ENCODE data around the gene THBS3.

THBS3 gene

DNA sequence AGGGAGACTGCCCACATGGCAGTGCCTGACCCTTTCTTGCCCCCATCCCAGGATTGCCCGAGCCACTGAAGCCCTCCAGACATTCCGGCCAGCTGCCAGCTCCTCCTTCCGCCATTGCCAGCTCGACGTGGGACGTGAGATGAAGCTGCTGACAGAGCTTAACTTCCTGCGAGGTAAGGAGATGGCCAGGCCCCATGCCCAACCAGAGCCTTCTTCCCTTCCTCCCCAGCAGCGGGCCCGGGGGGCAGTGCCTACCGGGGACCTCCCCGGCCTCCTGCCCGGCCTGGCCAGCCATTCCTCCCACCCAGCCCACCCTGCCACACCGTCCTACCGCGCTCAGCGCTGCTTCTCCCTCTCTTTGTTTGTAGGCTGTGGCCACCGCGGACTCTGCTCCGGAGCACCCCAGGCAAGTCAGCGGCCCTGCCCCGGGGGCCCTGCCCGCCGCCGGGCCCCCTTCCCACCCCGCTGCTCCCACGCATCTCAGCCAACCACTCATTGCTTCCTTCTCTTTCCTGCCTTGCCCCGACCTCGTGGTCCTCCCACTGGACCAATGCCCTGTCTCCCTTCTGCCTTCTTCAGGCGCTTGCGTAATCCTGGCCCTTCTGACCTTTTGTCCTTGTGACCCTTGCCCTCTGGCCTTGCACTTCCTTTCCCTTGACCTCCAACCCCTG lies 29.1 kb downstream of the THBS3 start:
- TF ChIP-seq USF1 (IDR thresholded peaks at IDR 0.05) (no peak), CEBPB (IDR thresholded peaks at IDR 0.05) (peak; percentile 57)

DNA sequence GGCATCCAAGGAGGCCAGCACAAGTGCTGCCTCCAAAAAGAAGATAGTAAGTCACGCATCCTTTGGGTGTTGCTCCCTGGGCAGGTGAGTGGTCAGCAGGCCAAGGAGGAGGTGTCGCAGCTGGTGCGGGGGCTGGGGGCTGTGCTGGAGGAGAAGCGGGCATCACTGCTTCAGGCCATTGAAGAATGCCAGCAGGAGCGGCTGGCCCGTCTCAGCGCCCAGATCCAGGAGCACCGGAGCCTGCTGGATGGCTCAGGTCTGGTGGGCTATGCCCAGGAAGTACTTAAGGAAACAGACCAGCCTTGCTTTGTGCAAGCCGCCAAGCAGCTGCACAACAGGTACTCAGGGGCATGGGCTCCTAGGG lies 29.8 kb downstream of the THBS3 start:
- TF ChIP-seq CREB1 (IDR thresholded peaks at IDR 0.05; ENCODE audit: low read depth) (no peak), EP300 (IDR thresholded peaks at IDR 0.05; ENCODE audit: borderline replicate concordance) (no peak), RAD21 (IDR thresholded peaks at IDR 0.05; ENCODE audit: low read depth) (no peak), TAF1 (IDR thresholded peaks at IDR 0.05; ENCODE audit: low read depth) (no peak), MAX (IDR thresholded peaks at IDR 0.05) (no peak), ZBTB7A (IDR thresholded peaks at IDR 0.05; ENCODE audit: low read depth) (no peak), USF1 (IDR thresholded peaks at IDR 0.05) (no peak), REST (IDR thresholded peaks at IDR 0.05; ENCODE audit: low read depth) (no peak), EGR1 (IDR thresholded peaks at IDR 0.05) (no peak)

- TF ChIP-seq CEBPB (IDR thresholded peaks at IDR 0.05) (no peak), RAD21 (IDR thresholded peaks at IDR 0.05; ENCODE audit: low read depth) (no peak), NFIC (IDR thresholded peaks at IDR 0.05) (no peak), EP300 (IDR thresholded peaks at IDR 0.05; ENCODE audit: borderline replicate concordance) (no peak), TEAD4 (IDR thresholded peaks at IDR 0.05) (no peak), REST (IDR thresholded peaks at IDR 0.05; ENCODE audit: low read depth) (no peak), ZBTB7A (IDR thresholded peaks at IDR 0.05; ENCODE audit: low read depth) (no peak), FOXM1 (IDR thresholded peaks at IDR 0.05; ENCODE audit: borderline replicate concordance, low read depth) (no peak), MAX (IDR thresholded peaks at IDR 0.05) (no peak), TAF1 (IDR thresholded peaks at IDR 0.05; ENCODE audit: low read depth) (no peak), USF1 (IDR thresholded peaks at IDR 0.05) (no peak), TCF12 (IDR thresholded peaks at IDR 0.05; ENCODE audit: low read depth) (no peak), YY1 (IDR thresholded peaks at IDR 0.05; ENCODE audit: low read depth) (no peak), CREB1 (IDR thresholded peaks at IDR 0.05; ENCODE audit: low read depth) (no peak), EGR1 (IDR thresholded peaks at IDR 0.05) (no peak)
These were observed 30.3 kb downstream of the THBS3 start for GRCh38 chr1:155177192-155177917.

DNA sequence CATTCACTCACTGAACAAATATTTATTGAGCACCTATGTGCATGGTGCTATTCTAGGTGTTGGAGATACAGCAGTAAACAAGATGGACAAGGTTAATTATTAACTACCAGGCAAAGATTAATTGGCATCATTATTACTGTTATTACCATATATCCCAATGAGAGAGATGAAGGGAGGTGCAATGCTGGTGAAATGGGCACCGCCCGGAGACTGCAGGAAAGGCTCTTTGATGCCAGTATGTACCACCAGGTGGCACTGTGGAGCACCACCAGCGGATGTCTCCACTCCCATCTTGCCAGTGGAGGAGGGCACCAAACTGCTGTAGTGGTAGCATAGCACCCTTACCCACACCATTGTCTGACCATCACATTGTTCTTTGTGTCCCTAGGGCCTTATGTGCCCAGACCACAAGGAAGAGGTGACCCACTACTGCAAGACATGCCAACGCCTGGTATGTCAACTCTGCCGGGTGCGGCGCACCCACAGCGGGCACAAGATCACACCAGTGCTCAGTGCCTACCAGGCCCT lies 31.1 kb downstream of the THBS3 start:
- no peak for TF ChIP-seq CREB1 (IDR thresholded peaks at IDR 0.05; ENCODE audit: low read depth)
- peak; percentile 69 for TF ChIP-seq RAD21 (IDR thresholded peaks at IDR 0.05; ENCODE audit: low read depth)
- TF ChIP-seq YY1 (IDR thresholded peaks at IDR 0.05; ENCODE audit: low read depth) = peak; percentile 49; the same call in 1 of the 2 replicates

DNA sequence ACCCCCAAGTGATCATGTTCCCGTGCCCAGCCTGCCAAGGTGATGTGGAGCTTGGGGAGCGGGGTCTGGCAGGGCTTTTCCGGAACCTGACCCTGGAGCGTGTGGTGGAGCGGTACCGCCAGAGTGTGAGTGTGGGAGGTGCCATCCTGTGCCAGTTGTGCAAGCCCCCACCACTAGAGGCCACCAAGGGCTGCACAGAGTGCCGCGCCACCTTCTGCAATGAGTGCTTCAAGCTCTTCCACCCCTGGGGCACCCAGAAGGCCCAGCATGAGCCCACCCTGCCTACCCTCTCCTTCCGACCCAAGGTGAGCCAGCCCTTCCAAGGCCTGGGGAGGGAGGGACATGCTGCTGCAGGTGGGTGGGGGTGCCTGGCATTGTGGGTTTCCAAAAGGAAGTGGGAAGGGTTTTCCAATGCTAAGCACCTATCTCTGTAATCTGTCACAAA lies 31.7 kb downstream of the THBS3 start:
- TF ChIP-seq TCF12 (IDR thresholded peaks at IDR 0.05; ENCODE audit: low read depth) (no peak), RAD21 (IDR thresholded peaks at IDR 0.05; ENCODE audit: low read depth) (no peak), YY1 (IDR thresholded peaks at IDR 0.05; ENCODE audit: low read depth) (no peak), TEAD4 (IDR thresholded peaks at IDR 0.05) (no peak), CEBPB (IDR thresholded peaks at IDR 0.05) (no peak), ZBTB7A (IDR thresholded peaks at IDR 0.05; ENCODE audit: low read depth) (no peak), MAX (IDR thresholded peaks at IDR 0.05) (no peak), EP300 (IDR thresholded peaks at IDR 0.05; ENCODE audit: borderline replicate concordance) (no peak), NFIC (IDR thresholded peaks at IDR 0.05) (no peak), FOXM1 (IDR thresholded peaks at IDR 0.05; ENCODE audit: borderline replicate concordance, low read depth) (no peak), EGR1 (IDR thresholded peaks at IDR 0.05) (no peak), CREB1 (IDR thresholded peaks at IDR 0.05; ENCODE audit: low read depth) (no peak), USF1 (IDR thresholded peaks at IDR 0.05) (no peak), TAF1 (IDR thresholded peaks at IDR 0.05; ENCODE audit: low read depth) (no peak), REST (IDR thresholded peaks at IDR 0.05; ENCODE audit: low read depth) (no peak)
